HEK293T (cell line): ENCODE measurements around the gene AQP1.

Source experiments
- CTCF ChIA-PET: fragments of 350-600 bp; formaldehyde crosslinking; extraction: SDS; loops from one replicate; lab custom pipeline; 2021; ENCODE audit warnings: antibody characterized with exemption, inconsistent platforms; lab: Yijun Ruan, JAX
- POLR2A ChIA-PET: fragments of 350-600 bp; formaldehyde crosslinking; extraction: SDS; loops from one replicate; lab custom pipeline; 2020; ENCODE audit warnings: antibody characterized with exemption, inconsistent platforms; lab: Yijun Ruan, JAX
- DNase-seq: peaks from one replicate; pipeline ENCODE4 v3.0.0; 2012; ENCODE audit warnings: mixed read lengths; ENCODE audit errors: extremely low spot score
- ARNT ChIP-seq: fragments of 450-650 bp; IDR thresholded peaks from 2 replicates; pipeline ENCODE4 v1.6.1; 2017; ENCODE audit warnings: mild to moderate bottlenecking
- BHLHE40 ChIP-seq: fragments of 450-650 bp; IDR thresholded peaks from 2 replicates; pipeline ENCODE4 v1.6.1; 2016; ENCODE audit warnings: mild to moderate bottlenecking, moderate library complexity, borderline replicate concordance
- CTBP1 ChIP-seq: fragments of 450-650 bp; IDR thresholded peaks from 2 replicates; pipeline ENCODE4 v1.6.1; 2016; ENCODE audit warnings: borderline replicate concordance
- ELF4 ChIP-seq: fragments of 450-650 bp; IDR thresholded peaks from 2 replicates; pipeline ENCODE4 v1.6.1; 2017; ENCODE audit warnings: antibody characterized with exemption
- FOXA1 ChIP-seq: fragments of 450-650 bp; IDR thresholded peaks from 2 replicates; pipeline ENCODE4 v1.6.1; 2016; ENCODE audit warnings: mild to moderate bottlenecking
- FOXK2 ChIP-seq: fragments of 450-650 bp; IDR thresholded peaks from 2 replicates; pipeline ENCODE4 v1.6.1; 2016; ENCODE audit warnings: mild to moderate bottlenecking
- FOXM1 ChIP-seq: fragments of 450-650 bp; IDR thresholded peaks from 2 replicates; pipeline ENCODE4 v1.6.1; 2017; ENCODE audit warnings: mild to moderate bottlenecking, borderline replicate concordance
- HDGF ChIP-seq: fragments of 450-650 bp; IDR thresholded peaks from 2 replicates; pipeline ENCODE4 v1.6.1; 2017; ENCODE audit warnings: antibody characterized with exemption, borderline replicate concordance
- L3MBTL2 ChIP-seq: fragments of 450-650 bp; conservative IDR thresholded peaks from 2 replicates; pipeline ENCODE4 v1.6.1; 2016; ENCODE audit warnings: mild to moderate bottlenecking
- LEF1 ChIP-seq: fragments of 450-650 bp; IDR thresholded peaks from 2 replicates; pipeline ENCODE4 v1.6.1; 2017; ENCODE audit warnings: mild to moderate bottlenecking, borderline replicate concordance
- NFRKB ChIP-seq: fragments of 450-650 bp; IDR thresholded peaks from 2 replicates; pipeline ENCODE4 v1.6.1; 2016; ENCODE audit warnings: mild to moderate bottlenecking, moderate library complexity
- PKNOX1 ChIP-seq: fragments of 450-650 bp; IDR thresholded peaks from 2 replicates; pipeline ENCODE4 v1.6.1; 2016
- SP1 ChIP-seq: fragments of 450-650 bp; IDR thresholded peaks from 2 replicates; pipeline ENCODE4 v1.6.1; 2017
- SUZ12 ChIP-seq: fragments of 450-650 bp; IDR thresholded peaks from 2 replicates; pipeline ENCODE4 v1.6.1; 2016; ENCODE audit warnings: mild to moderate bottlenecking
- TARDBP ChIP-seq: fragments of 450-650 bp; IDR thresholded peaks from 2 replicates; pipeline ENCODE4 v1.6.1; 2016
- ZNF384 ChIP-seq: fragments of 450-650 bp; IDR thresholded peaks from 2 replicates; pipeline ENCODE4 v1.6.1; 2016

The AQP1 gene

GRCh38 chr7:30874656-30875302, 36.9 kb upstream of the AQP1 start:
- POLR2A ChIA-PET: no interaction called here
- DNase-seq: no peak
- TF ChIP-seq LEF1: no peak
- no peak for TF ChIP-seq HDGF
- TF ChIP-seq L3MBTL2: no peak
- no peak for TF ChIP-seq SUZ12
- TF ChIP-seq ZNF384: no peak
- no peak for TF ChIP-seq FOXA1
- TF ChIP-seq NFRKB: no peak
- no peak for TF ChIP-seq ELF4
- TF ChIP-seq CTBP1: no peak
- TF ChIP-seq PKNOX1: no peak
- TF ChIP-seq SP1: no peak
- CTCF ChIA-PET: no interaction called here

- POLR2A ChIA-PET: no interaction called here
- CTCF ChIA-PET: interaction anchor here (0.6 kb wide), 1 partner anchor 493 kb away, joined by 3 read pairs; no protein-coding TSS in a partner anchor
- no peak for TF ChIP-seq CTBP1
- TF ChIP-seq L3MBTL2: no peak
- TF ChIP-seq NFRKB: no peak
- TF ChIP-seq BHLHE40: no peak
- no peak for TF ChIP-seq FOXK2
- no peak for TF ChIP-seq ARNT
- no peak for TF ChIP-seq FOXA1
- no peak for TF ChIP-seq SP1
- no peak for TF ChIP-seq FOXM1
- no peak for TF ChIP-seq LEF1
- no peak for DNase-seq
Observed at GRCh38 chr7:30877015-30877769, 34.5 kb upstream of the AQP1 start.

GRCh38 chr7:30877993-30878392, 33.7 kb upstream of the AQP1 start:
- ChIA-PET CTCF (no interaction called here), POLR2A (interaction anchor here (0.7 kb wide), 1 partner anchor 14 kb away, joined by 3 read pairs; no protein-coding TSS in a partner anchor)
- no peak for DNase-seq
- no peak for TF ChIP-seq FOXK2
- no peak for TF ChIP-seq ARNT
- no peak for TF ChIP-seq LEF1
- TF ChIP-seq CTBP1: no peak
- no peak for TF ChIP-seq SUZ12
- no peak for TF ChIP-seq ZNF384
- TF ChIP-seq SP1: no peak
- no peak for TF ChIP-seq L3MBTL2

- ChIA-PET CTCF (interaction anchor here (0.6 kb wide), 1 partner anchor 228 kb away, joined by 4 read pairs; no protein-coding TSS in a partner anchor), POLR2A (no interaction called here)
- TF ChIP-seq ELF4 (no peak), LEF1 (no peak), FOXM1 (no peak), BHLHE40 (no peak), SUZ12 (no peak), FOXK2 (no peak), HDGF (no peak), NFRKB (no peak), CTBP1 (no peak), L3MBTL2 (no peak), SP1 (no peak), TARDBP (no peak), FOXA1 (no peak), PKNOX1 (no peak)
- DNase-seq: peak; percentile 29
Observed at GRCh38 chr7:30879139-30880124, 32.2 kb upstream of the AQP1 start.

GRCh38 chr7:30880125-30880720, 31.4 kb upstream of the AQP1 start:
- TF ChIP-seq L3MBTL2: no peak
- TF ChIP-seq FOXK2: no peak
- CTCF ChIA-PET: no interaction called here
- DNase-seq: no peak
- POLR2A ChIA-PET: no interaction called here

GRCh38 chr7:30880941-30881340, 30.7 kb upstream of the AQP1 start:
- ChIA-PET CTCF (no interaction called here), POLR2A (no interaction called here)
- no peak for DNase-seq
- TF ChIP-seq SP1 (no peak), SUZ12 (no peak), ARNT (no peak), ELF4 (no peak), NFRKB (no peak), FOXK2 (no peak), L3MBTL2 (no peak), FOXM1 (no peak), TARDBP (no peak), FOXA1 (no peak), HDGF (no peak)
